ENCODE results near the gene GP5.

The GP5 gene

DNA sequence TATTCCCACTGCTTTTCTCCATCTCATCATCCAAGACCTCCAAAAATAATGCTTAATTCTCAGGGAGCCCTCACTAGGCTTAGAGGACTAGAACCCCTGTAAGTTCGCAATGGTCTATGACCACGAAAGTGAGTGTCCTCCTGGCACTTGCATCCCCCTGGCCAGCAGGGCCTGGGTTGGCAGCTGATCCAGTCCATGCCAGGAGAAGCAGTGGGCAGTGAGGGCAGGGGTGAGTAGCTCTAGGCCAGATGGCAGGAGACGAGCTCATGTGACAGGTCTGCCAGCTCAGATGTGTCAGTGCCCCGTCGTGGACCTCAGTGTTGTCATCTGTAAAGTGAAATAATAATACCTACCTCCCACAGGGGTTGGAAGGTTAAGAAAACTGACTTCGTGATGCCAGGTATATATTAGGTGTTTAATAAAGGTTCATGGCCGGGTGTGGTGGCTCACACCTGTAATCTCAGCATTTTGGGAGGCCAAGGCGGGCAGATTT is 11.1 kb downstream of the GP5 start:
- in situ Hi-C loops (cut with HindIII; ENCODE audit: low sequenced_read_pairs) = no loop called here

DNA sequence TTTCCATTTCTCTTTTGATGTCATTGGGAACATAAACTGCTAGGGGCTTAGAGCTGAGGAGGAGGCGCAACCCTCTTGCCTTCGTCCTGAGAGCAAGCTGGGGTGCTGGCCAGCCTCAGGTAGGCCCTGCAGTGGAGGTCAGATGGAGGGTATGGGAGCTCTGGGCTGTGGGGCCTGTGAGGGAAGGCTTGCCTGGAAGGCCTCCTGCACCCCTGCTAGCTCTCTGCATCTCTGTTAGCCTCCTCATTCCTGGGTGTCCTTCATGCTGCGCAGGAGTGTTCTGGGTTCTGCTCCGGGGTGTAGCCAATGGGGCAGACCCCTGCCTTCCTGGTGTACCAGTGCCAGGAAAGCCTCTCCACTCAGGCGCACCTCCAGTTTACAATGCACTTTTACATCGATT is 11.8 kb downstream of the GP5 start:
- DNase-seq (ENCODE audit: low read depth) = no peak
- in situ Hi-C loops (cut with HindIII; ENCODE audit: low sequenced_read_pairs) = no loop called here
- TF ChIP-seq, protein P1, sequence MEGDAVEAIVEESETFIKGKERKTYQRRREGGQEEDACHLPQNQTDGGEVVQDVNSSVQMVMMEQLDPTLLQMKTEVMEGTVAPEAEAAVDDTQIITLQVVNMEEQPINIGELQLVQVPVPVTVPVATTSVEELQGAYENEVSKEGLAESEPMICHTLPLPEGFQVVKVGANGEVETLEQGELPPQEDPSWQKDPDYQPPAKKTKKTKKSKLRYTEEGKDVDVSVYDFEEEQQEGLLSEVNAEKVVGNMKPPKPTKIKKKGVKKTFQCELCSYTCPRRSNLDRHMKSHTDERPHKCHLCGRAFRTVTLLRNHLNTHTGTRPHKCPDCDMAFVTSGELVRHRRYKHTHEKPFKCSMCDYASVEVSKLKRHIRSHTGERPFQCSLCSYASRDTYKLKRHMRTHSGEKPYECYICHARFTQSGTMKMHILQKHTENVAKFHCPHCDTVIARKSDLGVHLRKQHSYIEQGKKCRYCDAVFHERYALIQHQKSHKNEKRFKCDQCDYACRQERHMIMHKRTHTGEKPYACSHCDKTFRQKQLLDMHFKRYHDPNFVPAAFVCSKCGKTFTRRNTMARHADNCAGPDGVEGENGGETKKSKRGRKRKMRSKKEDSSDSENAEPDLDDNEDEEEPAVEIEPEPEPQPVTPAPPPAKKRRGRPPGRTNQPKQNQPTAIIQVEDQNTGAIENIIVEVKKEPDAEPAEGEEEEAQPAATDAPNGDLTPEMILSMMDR (IDR thresholded peaks at IDR 0.05; ENCODE audit: low read depth, low read length, missing control alignments) = no peak
- H3K4me3 ChIP-seq (ENCODE audit: low read depth, low read length) = no peak overlapping the region

More for the DNA sequence above, 11.1 kb downstream of the GP5 start:
- DNase-seq (ENCODE audit: low read depth) = no peak
- H3K4me3 ChIP-seq (ENCODE audit: low read depth, low read length) = no peak overlapping the region
- TF ChIP-seq, protein P1 (IDR thresholded peaks at IDR 0.05; ENCODE audit: low read depth, low read length, missing control alignments) = no peak

DNA sequence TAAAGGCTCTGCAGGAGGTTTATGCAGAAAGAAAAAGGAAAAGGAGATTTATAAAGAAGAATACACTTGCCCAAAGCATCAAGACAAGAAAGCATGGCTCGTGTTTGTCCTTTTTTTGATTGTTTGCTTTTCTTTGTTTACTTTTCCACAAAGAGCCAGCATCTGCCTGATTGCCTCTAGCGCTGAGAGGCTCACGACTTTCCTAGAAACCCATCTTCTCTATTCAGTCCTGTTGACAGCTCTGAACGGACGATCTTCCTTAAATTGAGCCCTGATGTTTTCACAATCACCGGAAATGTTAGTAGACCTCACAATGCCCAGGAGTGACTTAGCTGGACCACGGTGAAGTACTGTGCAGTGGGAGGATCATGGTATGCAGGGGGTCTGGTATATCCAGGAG is 12.4 kb downstream of the GP5 start:
- DNase-seq (ENCODE audit: low read depth) = no peak
- in situ Hi-C loops (cut with HindIII; ENCODE audit: low sequenced_read_pairs) = no loop called here
- H3K4me3 ChIP-seq (ENCODE audit: low read depth, low read length) = no peak overlapping the region
- TF ChIP-seq, protein P1 (IDR thresholded peaks at IDR 0.05; ENCODE audit: low read depth, low read length, missing control alignments) = no peak

DNA sequence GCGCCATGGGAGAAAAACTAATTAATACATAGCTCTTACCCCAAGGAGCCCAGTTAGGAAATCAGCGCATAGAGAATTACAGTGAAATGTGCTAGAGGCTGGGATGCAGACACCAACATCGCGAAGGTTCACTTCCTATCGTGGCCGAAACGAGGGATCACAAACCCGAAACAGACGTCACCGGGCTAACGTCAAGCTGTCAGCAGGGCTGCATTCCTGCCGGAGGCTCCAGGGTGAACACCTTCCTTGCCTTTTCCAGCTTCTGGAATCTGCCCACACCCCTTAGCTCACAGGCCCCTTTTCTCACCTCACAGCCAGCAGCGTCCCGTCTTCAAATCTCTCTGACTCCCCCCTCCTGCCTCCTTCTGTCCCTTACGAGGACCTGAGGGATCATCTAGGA is 13.0 kb downstream of the GP5 start:
- no peak for DNase-seq (ENCODE audit: low read depth)
- TF ChIP-seq, protein P1 (IDR thresholded peaks at IDR 0.05; ENCODE audit: low read depth, low read length, missing control alignments) = no peak
- in situ Hi-C loops (cut with HindIII; ENCODE audit: low sequenced_read_pairs) = no loop called here
- H3K4me3 ChIP-seq (ENCODE audit: low read depth, low read length) = no peak overlapping the region

DNA sequence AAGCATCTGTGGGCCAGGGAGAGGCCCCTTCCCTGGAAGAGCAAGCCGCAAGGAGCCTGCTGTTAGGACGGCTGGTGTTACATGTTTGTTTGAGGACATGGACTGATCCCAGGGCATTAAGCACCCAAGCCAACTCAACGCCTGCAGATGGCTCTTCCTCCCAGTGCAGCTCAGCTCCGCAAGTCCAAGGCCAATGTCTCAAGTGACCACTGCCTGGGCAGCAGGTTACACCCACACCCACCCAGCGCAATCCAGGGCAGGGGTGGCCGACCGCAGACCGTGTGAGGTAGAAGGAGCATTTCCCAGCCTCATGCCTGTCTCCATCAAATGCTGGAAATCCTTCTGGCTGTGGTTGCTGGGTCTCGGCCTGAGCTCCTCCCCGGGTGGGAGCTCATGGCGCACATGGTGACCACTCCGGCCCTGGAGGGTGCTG is 14.5 kb downstream of the GP5 start:
- no peak for DNase-seq (ENCODE audit: low read depth)
- TF ChIP-seq, protein P1 (IDR thresholded peaks at IDR 0.05; ENCODE audit: low read depth, low read length, missing control alignments) = no peak
- in situ Hi-C loops (cut with HindIII; ENCODE audit: low sequenced_read_pairs) = no loop called here
- H3K4me3 ChIP-seq (ENCODE audit: low read depth, low read length) = no peak overlapping the region

DNA sequence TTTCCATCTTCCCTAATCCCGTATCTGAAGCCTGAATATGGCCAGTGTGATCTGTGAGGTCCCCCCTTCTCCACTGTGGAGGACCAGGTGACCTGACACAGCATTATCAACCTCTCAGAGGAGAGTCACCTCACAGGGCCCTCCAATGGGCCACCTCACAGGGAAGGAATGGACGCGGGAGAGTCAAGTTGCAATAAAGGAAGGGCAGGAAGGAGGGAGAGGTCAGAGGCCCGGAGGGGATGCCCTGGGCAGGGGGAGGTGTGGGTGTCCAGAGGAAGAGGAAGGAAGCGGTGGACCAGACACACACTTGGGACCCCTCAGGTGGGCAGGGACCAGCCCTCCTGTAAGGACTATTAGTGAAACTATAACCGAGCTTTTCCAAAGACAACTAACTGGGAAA is 14.9 kb downstream of the GP5 start:
- in situ Hi-C loops (cut with HindIII; ENCODE audit: low sequenced_read_pairs) = no loop called here
- H3K4me3 ChIP-seq (ENCODE audit: low read depth, low read length) = no peak overlapping the region
- TF ChIP-seq, protein P1 (IDR thresholded peaks at IDR 0.05; ENCODE audit: low read depth, low read length, missing control alignments) = no peak
- DNase-seq (ENCODE audit: low read depth) = no peak

Data from astrocyte of the cerebellum (primary cell).